ENCODE results near the gene MAP4K3. TPM values are rescaled to one million over a fixed set of nuclear protein-coding genes. Genes with fewer than 3 reads are reported as not detected.
A peak's percentile ranks its signal among the peaks of the same experiment; 100 is the strongest.

Gene MAP4K3
- total and polyA plus RNA-seq, 9 of the 15 experiments (the other 6 are each of a cell fraction or from before 2014, with no cell fraction given), result 3.1 to 30.0 (median 16.9) TPM

DNA sequence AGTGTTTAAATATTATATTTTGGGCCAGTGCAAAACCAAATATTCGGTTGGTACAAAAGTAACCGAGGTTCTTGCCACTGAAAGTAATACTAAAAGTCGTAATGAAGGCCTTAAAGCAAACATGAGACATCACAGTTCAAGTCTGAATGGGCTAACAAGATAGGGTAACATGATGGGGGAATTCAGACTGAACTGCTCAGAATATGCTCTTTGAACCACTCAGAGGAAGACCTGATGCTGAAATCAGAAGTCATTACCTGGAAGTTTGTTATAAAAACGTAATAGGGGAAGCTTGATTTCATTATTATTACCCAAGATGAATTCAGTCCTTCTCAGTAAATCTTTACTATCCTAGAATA is 219.9 kb downstream of the MAP4K3 start:
- FAIRE-seq (peak; percentile 23), DNase-seq (ENCODE audit: extremely low read depth in 1 of 4, low spot score in 3 of 4) (no peak), ATAC-seq (no peak)
- H3K9me1 ChIP-seq (ENCODE audit: control insufficient read depth, insufficient read depth, low read length), result no peaks in the 10 kb centered on the region
- 11% methylated on average over 4 of the region's 4 CpGs for WGBS (ENCODE audit: insufficient coverage, low coverage, missing lambda C conversion rate)
- no peak overlapping the region for H3K9ac ChIP-seq (ENCODE audit: insufficient read depth in 1 of 2, low read depth in 2 of 2, low read length in 2 of 2)
- H3K9me3 ChIP-seq (replicated peaks; ENCODE audit: control insufficient read depth, insufficient read depth, low read depth, low read length), result no peaks in the 10 kb centered on the region
- peaks cover 0 to 18% of the 10 kb centered on the region in 2 experiments; a peak in 4 of 5 replicates for H3K4me1 ChIP-seq (replicated peaks in 1 of 2; ENCODE audit: control insufficient read depth in 2 of 2, insufficient read depth in 2 of 2, low read length in 2 of 2)
- no peak overlapping the region for H3K4me3 ChIP-seq
- no peaks in the 10 kb centered on the region for H3K79me2 ChIP-seq (ENCODE audit: control insufficient read depth, insufficient read depth, low read length)
- BruUV-seq (replicated peaks), result no TSS peak
- ChIA-PET POLR2A (no interaction called here), CTCF (ENCODE audit: low intra/inter-chr PET ratio) (interaction anchor here (0.6 kb wide), 1 partner anchor 513 kb away, joined by 3 read pairs; no protein-coding TSS in a partner anchor)
- no peaks in the 10 kb centered on the region for H3K27me3 ChIP-seq (ENCODE audit: control insufficient read depth in 2 of 2, insufficient read depth in 2 of 2, low read length in 2 of 2)
- no peaks in the 10 kb centered on the region for H3K36me3 ChIP-seq (ENCODE audit: control insufficient read depth, insufficient read depth, low read length)
- no peak overlapping the region for H3K4me2 ChIP-seq (ENCODE audit: insufficient read depth, low read length)
- H4K20me1 ChIP-seq (replicated peaks; ENCODE audit: control insufficient read depth, insufficient read depth, low read length), result no peaks in the 10 kb centered on the region
- no peak overlapping the region for H2AFZ ChIP-seq (ENCODE audit: low read depth, low read length)
- H3K27ac ChIP-seq (ENCODE audit: extremely low read depth, low read depth, low read length), result no peak overlapping the region
- in situ Hi-C loops (cut with MboI) (no loop called here), intact Hi-C loops (cut with micrococcal nuclease) (no loop called here)
- TF ChIP-seq, protein P1, sequence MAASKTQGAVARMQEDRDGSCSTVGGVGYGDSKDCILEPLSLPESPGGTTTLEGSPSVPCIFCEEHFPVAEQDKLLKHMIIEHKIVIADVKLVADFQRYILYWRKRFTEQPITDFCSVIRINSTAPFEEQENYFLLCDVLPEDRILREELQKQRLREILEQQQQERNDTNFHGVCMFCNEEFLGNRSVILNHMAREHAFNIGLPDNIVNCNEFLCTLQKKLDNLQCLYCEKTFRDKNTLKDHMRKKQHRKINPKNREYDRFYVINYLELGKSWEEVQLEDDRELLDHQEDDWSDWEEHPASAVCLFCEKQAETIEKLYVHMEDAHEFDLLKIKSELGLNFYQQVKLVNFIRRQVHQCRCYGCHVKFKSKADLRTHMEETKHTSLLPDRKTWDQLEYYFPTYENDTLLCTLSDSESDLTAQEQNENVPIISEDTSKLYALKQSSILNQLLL (CRISPR knock-in tag; IDR thresholded peaks at IDR 0.05; ENCODE audit: borderline replicate concordance), result no peak
- TF ChIP-seq FOXM1 (IDR thresholded peaks at IDR 0.05; ENCODE audit: low read depth) (0 out of 2 replicates have a peak, but pooled peaks have one; percentile 2), FOXM1 (CRISPR knock-in tag; IDR thresholded peaks at IDR 0.05; ENCODE audit: low read depth) (no peak)
